Hepatocyte (in vitro differentiated cells): ENCODE data around the gene PRKAR1B. TPM values are rescaled to one million over a fixed set of nuclear protein-coding genes. Genes with fewer than 3 reads are reported as not detected.

ENCODE experiments used
- DNase-seq: peaks from one replicate; pipeline ENCODE4 v3.0.0-alpha.2; 2016; ENCODE audit warnings: low spot score
- H2AFZ ChIP-seq: fragments of 200-600 bp; sonication (generic); 2 replicates; pipeline ENCODE4 v1.6.0; 2016; ENCODE audit warnings: antibody characterized with exemption, mild to moderate bottlenecking
- H3K27ac ChIP-seq: fragments of 200-600 bp; sonication (generic); 2 replicates; pipeline ENCODE4 v1.5.1; 2016; ENCODE audit warnings: mild to moderate bottlenecking
- H3K27me3 ChIP-seq: fragments of 200-600 bp; sonication (generic); 2 replicates; pipeline ENCODE4 v1.6.1; 2016
- H3K36me3 ChIP-seq: fragments of 200-600 bp; sonication (generic); replicated peaks from 2 replicates; pipeline ENCODE4 v1.5.1; 2016; ENCODE audit warnings: low read depth; ENCODE audit not compliant: insufficient read depth
- H3K4me1 ChIP-seq: fragments of 200-600 bp; sonication (generic); 2 replicates; pipeline ENCODE4 v1.5.1; 2016; ENCODE audit warnings: mild to moderate bottlenecking, moderate library complexity; ENCODE audit not compliant: insufficient read depth
- H3K4me2 ChIP-seq: fragments of 200-600 bp; sonication (generic); 2 replicates; pipeline ENCODE4 v1.6.0; 2016
- H3K4me3 ChIP-seq: fragments of 200-600 bp; sonication (generic); 2 replicates; pipeline ENCODE4 v1.5.1; 2016; ENCODE audit warnings: mild to moderate bottlenecking
- H3K79me2 ChIP-seq: fragments of 200-600 bp; sonication (generic); 2 replicates; pipeline ENCODE4 v1.6.0; 2017; ENCODE audit warnings: mild to moderate bottlenecking
- H3K9me2 ChIP-seq: fragments of 200-600 bp; sonication (generic); replicated peaks from 2 replicates; pipeline ENCODE4 v1.6.0; 2017; ENCODE audit warnings: mild to moderate bottlenecking; ENCODE audit not compliant: insufficient read depth
- H3K9me3 ChIP-seq: fragments of 200-600 bp; sonication (generic); 2 replicates; pipeline ENCODE4 v1.5.1; 2016; ENCODE audit warnings: low read depth, mild to moderate bottlenecking
- H4K20me1 ChIP-seq: fragments of 200-600 bp; sonication (generic); 2 replicates; pipeline ENCODE4 v1.6.0; 2016; ENCODE audit warnings: mild to moderate bottlenecking; ENCODE audit not compliant: insufficient read depth, poor library complexity, severe bottlenecking
- EZH2 ChIP-seq: fragments of 200-600 bp; sonication (generic); IDR thresholded peaks from 2 replicates; pipeline ENCODE4 v1.6.1; 2016; ENCODE audit warnings: antibody characterized with exemption, mild to moderate bottlenecking, borderline replicate concordance
- EZH2phosphoT487 ChIP-seq: fragments of 200-600 bp; sonication (generic); IDR thresholded peaks from one replicate; pipeline ENCODE4 v1.6.1; 2018; ENCODE audit warnings: antibody characterized with exemption, mild to moderate bottlenecking, low read depth, moderate library complexity; ENCODE audit not compliant: unreplicated experiment, severe bottlenecking
- WGBS: methylation state at CpG from one replicate; pipeline ENCODE4 v1.1.6; 2016; ENCODE audit warnings: low lambda C conversion rate; ENCODE audit errors: missing lambda C conversion rate; 5-methylcytosine and 5-hydroxymethylcytosine counted together
- polyA plus RNA-seq: library from polyadenylated mRNA; unstranded; fragments of >200 nt; fragmentation: Nextera tagmentation; extraction: Ambion mirVana; gene quantifications from 2 replicates; pipeline ENCODE4 v1.2.1, GENCODE V29; 2016
- total RNA-seq: library from RNA; depleted of rRNA; stranded (reverse); fragments of >200 nt; gene quantifications from 2 replicates; pipeline ENCODE4 v1.2.3, GENCODE V29; 2014
- TF ChIP-seq, protein P1 (sequence below): fragments of 200-600 bp; sonication (generic); IDR thresholded peaks from 2 replicates; pipeline ENCODE4 v1.5.1; 2016; ENCODE audit warnings: antibody characterized with exemption, mild to moderate bottlenecking; ENCODE audit not compliant: poor library complexity

Gene PRKAR1B
- total and polyA plus RNA-seq, 2 experiments from 2014 or later, result 16.6 to 28.7 TPM

DNA sequence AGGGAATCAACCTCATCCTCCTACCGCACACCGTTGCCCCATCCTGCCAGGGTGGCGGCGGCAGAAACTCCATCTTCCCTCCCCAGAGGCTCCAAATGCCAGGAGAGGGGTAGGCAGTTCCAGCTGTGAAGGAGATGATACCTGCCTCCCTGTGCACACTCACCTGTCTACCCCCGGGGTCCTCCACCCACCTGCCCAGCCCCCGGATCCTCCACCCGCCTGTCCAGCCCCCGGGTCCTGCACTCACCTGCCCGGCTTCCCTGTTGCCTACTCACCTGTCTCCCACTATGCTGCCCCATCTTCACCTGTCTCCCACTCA lies 14.0 kb downstream of the PRKAR1B start:
- Histone ChIP-seq H3K9me3 (no peaks in the 10 kb centered on the region), H3K4me1 (no peaks in the 10 kb centered on the region), H2AFZ (no peak overlapping the region), H3K79me2 (peaks cover 4% of the 10 kb centered on the region), H3K9me2 (no peaks in the 10 kb centered on the region), H3K4me3 (no peak overlapping the region), H3K36me3 (no peaks in the 10 kb centered on the region), H3K27me3 (no peaks in the 10 kb centered on the region), H3K27ac (no peak overlapping the region), H3K4me2 (no peak overlapping the region), H4K20me1 (no peaks in the 10 kb centered on the region)
- no peak for TF ChIP-seq EZH2phosphoT487
- no peak for TF ChIP-seq EZH2
- TF ChIP-seq, protein P1, sequence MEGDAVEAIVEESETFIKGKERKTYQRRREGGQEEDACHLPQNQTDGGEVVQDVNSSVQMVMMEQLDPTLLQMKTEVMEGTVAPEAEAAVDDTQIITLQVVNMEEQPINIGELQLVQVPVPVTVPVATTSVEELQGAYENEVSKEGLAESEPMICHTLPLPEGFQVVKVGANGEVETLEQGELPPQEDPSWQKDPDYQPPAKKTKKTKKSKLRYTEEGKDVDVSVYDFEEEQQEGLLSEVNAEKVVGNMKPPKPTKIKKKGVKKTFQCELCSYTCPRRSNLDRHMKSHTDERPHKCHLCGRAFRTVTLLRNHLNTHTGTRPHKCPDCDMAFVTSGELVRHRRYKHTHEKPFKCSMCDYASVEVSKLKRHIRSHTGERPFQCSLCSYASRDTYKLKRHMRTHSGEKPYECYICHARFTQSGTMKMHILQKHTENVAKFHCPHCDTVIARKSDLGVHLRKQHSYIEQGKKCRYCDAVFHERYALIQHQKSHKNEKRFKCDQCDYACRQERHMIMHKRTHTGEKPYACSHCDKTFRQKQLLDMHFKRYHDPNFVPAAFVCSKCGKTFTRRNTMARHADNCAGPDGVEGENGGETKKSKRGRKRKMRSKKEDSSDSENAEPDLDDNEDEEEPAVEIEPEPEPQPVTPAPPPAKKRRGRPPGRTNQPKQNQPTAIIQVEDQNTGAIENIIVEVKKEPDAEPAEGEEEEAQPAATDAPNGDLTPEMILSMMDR, result no peak
- no peak for DNase-seq
- 88% methylated on average over 9 of the region's 9 CpGs for WGBS

DNA sequence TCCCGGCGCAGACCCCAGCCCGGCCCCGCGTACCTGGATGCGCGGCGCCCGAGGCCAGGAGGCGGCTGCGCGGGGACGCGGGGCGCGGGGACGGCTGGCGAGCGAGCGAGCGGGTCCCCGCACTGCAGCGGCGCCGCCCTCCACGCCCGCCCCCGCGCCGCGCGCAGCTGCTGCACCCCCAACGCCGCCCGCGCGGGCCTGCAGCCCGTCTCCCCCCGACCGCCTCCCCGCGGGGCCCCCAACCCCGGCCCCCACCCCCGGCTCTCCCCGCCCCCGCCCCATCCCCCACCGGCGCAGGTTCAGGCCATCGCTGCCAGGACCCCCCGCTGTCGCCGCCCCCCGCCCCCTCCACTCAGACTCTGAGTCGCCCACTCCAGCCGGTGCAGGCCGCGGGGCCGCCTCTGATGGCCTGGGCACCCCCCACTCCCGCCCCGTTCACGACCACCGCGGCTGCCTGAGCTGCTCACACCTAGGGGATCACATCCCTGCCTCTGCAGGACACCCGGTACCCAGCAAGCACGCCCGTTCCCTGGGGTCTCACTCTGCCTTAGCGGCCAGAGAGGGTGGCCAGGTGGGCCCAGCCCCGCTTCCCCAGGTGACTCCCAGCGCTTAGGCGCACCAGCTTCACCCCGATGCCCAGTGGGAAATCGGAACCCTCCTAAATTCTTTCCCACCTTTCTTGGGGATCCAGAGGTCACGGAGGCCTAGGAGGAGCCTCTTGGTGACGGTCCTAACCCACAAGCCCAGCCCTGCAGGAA lies 14.5 kb downstream of the PRKAR1B start:
- Histone ChIP-seq H3K4me2 (peak overlapping the region; percentile 86), H3K4me3 (peak overlapping the region; percentile 33)

DNA sequence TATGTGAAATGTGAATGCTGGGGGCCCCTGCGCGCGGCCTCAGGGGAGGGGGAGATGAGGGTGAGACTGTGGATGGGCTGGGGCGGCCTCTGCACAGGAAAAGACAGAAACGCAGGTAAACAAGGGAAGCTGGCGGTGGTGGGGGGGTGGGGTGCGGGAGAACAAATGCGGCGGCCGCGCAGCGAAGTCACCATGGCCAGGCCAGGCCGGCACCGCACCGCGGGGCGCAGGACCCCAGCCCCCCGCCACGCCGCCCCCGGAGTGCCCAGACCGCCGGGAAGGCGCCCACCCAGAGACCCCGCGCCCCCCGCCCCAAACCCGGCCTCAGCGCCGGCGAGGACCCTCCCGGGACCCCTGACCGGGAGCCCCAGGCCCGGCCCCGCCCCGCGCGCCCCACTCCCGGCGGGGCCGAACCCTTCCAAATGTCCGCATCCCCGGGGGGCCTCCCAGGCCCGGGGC lies 15.1 kb downstream of the PRKAR1B start:
- Histone ChIP-seq H3K27ac (no peak overlapping the region), H3K27me3 (no peaks in the 10 kb centered on the region), H3K4me1 (no peaks in the 10 kb centered on the region), H3K4me3 (peak overlapping the region; percentile 33), H3K9me3 (no peaks in the 10 kb centered on the region), H3K4me2 (peak overlapping the region; percentile 86), H4K20me1 (no peaks in the 10 kb centered on the region), H3K36me3 (no peaks in the 10 kb centered on the region), H3K79me2 (peaks cover 4% of the 10 kb centered on the region), H3K9me2 (no peaks in the 10 kb centered on the region), H2AFZ (peak overlapping the region; percentile 45)
- peak; percentile 10 for DNase-seq
- TF ChIP-seq EZH2phosphoT487 (no peak), EZH2 (no peak)
- TF ChIP-seq, protein P1, result no peak
- no CpG with 5 or more reads among the region's 44 CpGs for WGBS

More for the DNA sequence above, 14.5 kb downstream of the PRKAR1B start:
- Histone ChIP-seq H3K9me3 (no peaks in the 10 kb centered on the region), H3K27ac (no peak overlapping the region), H3K4me1 (no peaks in the 10 kb centered on the region), H3K36me3 (no peaks in the 10 kb centered on the region), H3K9me2 (no peaks in the 10 kb centered on the region), H4K20me1 (no peaks in the 10 kb centered on the region), H3K79me2 (peaks cover 4% of the 10 kb centered on the region), H2AFZ (peak overlapping the region; percentile 45), H3K27me3 (no peaks in the 10 kb centered on the region)
- no peak for TF ChIP-seq EZH2
- TF ChIP-seq, protein P1, result no peak
- no peak for TF ChIP-seq EZH2phosphoT487
- 52% methylated on average over 20 of the region's 74 CpGs for WGBS
- peak; percentile 54 for DNase-seq
